ENCODE results near the gene PYHIN1.

PYHIN1 gene

GRCh38 chr1:159014851-159015250, 83.5 kb downstream of the PYHIN1 start:
- DNase-seq (ENCODE audit: low read depth), result no peak

GRCh38 chr1:159015440-159015909, 84.1 kb downstream of the PYHIN1 start:
- peak; percentile 54 for DNase-seq (ENCODE audit: low read depth)

DNA sequence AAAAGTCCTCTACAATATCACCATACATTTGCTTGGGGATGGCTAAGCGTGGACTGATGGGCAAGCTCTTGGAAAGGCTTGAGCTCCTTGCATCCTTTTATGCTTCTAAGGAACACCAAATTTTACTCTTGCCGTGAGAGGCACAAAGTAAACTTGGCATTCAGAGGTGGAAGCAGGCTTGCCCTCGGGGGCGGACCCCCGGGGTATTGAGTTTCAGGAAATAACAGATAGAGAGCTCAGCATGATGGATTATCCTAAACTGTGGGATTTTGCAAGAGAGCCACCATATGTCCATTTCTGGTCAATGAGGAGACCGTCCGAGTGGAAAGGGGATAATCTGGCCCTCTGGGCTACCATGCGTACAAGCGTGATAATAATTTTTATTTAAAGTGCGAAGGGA, 92.4 kb downstream of the PYHIN1 start:
- DNase-seq (ENCODE audit: low read depth), result no peak

- no peak for DNase-seq (ENCODE audit: low read depth)
Observed at GRCh38 chr1:159025043-159025442, 93.7 kb downstream of the PYHIN1 start.
